Measurements from ENCODE around the gene EMX1.
A peak's percentile ranks its signal among the peaks of the same experiment; 100 is the strongest.

The EMX1 gene

GRCh38 chr2:72945450-72946019 lies 28.2 kb downstream of the EMX1 start:
- DNase-seq, result no peak

- no peak for DNase-seq
Observed at GRCh38 chr2:72946466-72946865, 29.1 kb downstream of the EMX1 start.

GRCh38 chr2:72947952-72948830 lies 30.9 kb downstream of the EMX1 start:
- peak; percentile 83 for DNase-seq

GRCh38 chr2:72949045-72949444 lies 31.7 kb downstream of the EMX1 start:
- no peak for DNase-seq

GRCh38 chr2:72949642-72950041 lies 32.3 kb downstream of the EMX1 start:
- no peak for DNase-seq

GRCh38 chr2:72950558-72951255 lies 33.4 kb downstream of the EMX1 start:
- DNase-seq, result no peak

GRCh38 chr2:72951303-72952095 lies 34.2 kb downstream of the EMX1 start:
- DNase-seq, result no peak

- DNase-seq, result no peak
Observed at GRCh38 chr2:72952110-72952823, 34.9 kb downstream of the EMX1 start.

- DNase-seq, result no peak
Observed at GRCh38 chr2:72952961-72953360, 35.6 kb downstream of the EMX1 start.

- DNase-seq, result no peak
Observed at GRCh38 chr2:72953528-72953927, 36.2 kb downstream of the EMX1 start.

GRCh38 chr2:72953976-72954375 lies 36.7 kb downstream of the EMX1 start:
- no peak for DNase-seq

- peak; percentile 29 for DNase-seq
Observed at GRCh38 chr2:72954376-72955227, 37.3 kb downstream of the EMX1 start.

- DNase-seq, result peak; percentile 73
Observed at GRCh38 chr2:72955228-72956049, 38.1 kb downstream of the EMX1 start.

- no peak for DNase-seq
Observed at GRCh38 chr2:72956050-72956395, 38.7 kb downstream of the EMX1 start.

- DNase-seq, result no peak
Observed at GRCh38 chr2:72956936-72957335, 39.6 kb downstream of the EMX1 start.

GRCh38 chr2:72958542-72959385 lies 41.4 kb downstream of the EMX1 start:
- DNase-seq, result no peak

- no peak for DNase-seq
Observed at GRCh38 chr2:72959554-72959953, 42.2 kb downstream of the EMX1 start.

- no peak for DNase-seq
Observed at GRCh38 chr2:72959995-72960981, 43.0 kb downstream of the EMX1 start.

All from NCI-H2171 treated with DMSO at 0.1 percent for 48 hours (cell line).